Stimulated activated CD4-positive, alpha-beta T cell treated with anti-CD3 and anti-CD28 coated beads, Interleukin-12 subunit alpha, Interleukin-12 subunit beta, amount 100 ng/mL, for 4 hours (primary cell): Measurements from ENCODE around the gene KAZN.
A peak's percentile ranks its signal among the peaks of the same experiment; 100 is the strongest.

Experiments
- DNase-seq: peaks from one replicate; pipeline ENCODE4 v3.0.0-alpha.2; 2020

The KAZN gene

DNA sequence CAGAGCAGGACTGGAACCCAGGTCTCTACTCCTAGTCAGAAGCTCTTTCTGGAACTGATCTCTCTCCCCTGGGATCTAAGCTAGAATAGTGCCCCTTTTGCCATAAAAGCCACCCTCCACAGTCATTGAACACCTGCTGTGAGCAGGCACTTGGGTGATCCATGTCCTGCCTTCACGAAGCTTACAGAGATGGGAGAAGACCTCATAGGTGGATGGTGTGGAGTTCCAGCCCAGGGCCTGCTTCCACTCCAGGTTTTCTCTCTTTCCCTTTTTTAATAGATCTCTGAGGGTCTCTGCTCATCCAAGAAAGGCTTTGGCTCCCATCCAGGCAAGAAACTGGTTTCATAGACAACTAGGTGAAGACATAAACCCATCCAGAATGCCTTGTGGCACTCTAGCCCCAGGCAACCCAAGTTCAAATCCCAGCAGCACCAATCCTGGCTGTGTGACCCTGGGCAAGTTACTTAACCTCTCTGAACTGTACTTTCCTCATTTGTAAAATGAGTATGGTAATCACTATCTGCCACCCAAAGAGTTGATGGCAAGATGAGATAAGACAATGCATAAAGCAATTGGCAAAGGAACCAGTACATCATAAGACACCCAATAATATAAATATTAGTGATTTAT, 508.7 kb downstream of the KAZN start:
- no peak for DNase-seq

GRCh38 chr1:15107911-15108310, 509.4 kb downstream of the KAZN start:
- DNase-seq = no peak

GRCh38 chr1:15110128-15110866, 511.8 kb downstream of the KAZN start:
- DNase-seq = no peak

DNA sequence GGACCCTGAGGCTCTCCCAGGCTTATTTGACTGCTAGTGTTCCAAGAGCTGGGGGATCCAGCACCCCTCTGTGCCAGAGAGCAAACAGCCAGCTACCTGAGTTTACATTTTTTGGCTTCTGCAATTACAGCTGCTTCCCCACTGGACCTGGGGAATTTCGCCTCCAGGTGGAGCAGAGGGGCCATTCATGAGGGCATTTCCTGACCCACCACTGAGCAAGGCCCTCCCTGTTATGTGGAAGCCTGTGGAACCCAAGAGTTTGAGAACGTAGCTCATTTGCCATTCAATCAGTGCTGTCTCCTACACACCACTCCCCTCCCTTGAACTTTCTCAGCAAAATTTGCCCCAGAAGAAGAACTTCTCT, 512.4 kb downstream of the KAZN start:
- no peak for DNase-seq

- no peak for DNase-seq
Measured at GRCh38 chr1:15113146-15113545, 514.7 kb downstream of the KAZN start.

DNA sequence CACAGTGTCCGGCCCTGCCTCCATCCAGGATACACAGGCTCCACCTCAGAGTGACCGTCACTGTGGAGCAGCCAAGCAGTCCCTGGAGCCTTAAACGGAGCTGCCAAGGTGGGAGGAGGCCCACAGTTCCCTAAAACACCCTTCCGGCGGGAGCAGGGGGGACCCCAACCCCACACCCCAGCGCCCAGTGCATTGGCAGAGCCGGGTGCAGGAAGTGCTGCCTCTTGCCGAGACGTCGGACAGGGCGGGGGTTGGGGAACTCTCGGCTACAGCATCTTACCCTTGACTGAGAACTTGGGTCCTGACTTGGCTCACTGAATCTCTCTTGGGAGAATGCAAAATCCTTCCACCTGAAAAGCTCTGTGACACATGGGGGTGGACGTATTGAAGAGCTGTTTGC, 516.4 kb downstream of the KAZN start:
- DNase-seq = no peak

- no peak for DNase-seq
Measured at GRCh38 chr1:15115542-15116330, 517.3 kb downstream of the KAZN start.

DNA sequence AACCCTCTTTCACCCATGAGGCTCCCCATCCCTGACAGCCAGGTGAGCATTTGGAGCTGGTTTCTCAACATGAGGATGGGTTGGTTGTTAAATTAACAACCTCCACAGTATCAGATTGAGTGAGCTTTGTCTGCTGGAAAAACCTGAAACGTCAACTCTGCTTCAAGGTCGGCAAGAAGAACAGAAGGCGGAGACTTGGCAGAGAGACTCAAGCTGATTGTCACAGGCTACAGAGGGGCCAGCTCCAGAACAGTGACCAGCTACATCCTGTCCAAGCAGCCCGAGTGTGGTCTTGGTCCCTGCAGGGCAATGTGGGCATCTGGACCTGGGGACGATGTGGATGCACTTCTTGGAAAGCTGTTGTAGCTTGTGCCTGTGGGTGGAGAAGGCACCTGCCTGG, 518.5 kb downstream of the KAZN start:
- DNase-seq = no peak

DNA sequence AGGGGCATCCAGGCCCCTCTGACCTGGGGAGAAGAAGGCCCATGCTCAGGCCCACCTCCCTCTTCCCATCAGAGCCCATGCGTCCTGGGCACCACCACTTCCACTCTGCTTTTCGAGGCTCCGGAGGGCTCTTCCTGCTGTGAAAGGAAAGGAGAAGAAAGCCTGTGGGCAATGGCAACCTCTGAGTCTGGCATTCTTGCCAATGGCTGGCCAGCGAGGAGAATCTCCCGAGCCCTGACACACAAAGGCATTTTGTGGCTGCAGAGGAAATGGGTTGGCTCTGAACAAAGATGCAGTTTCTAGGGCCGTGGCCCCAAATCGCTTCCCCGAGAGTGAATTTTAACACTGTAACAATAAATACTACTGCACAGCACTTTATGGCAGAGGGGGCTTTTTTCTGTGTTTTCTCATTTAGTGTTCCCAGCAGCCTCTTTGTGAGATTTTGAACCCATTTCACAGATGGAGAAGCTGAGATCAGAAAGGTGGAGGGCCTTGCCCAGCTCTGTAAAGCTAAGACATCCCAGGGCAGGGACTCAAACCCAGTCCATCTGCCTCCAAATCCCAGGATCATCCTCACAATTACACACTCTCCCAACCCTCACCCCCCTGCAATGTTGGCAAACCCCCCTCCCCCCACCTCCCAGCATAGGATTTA, 519.3 kb downstream of the KAZN start:
- DNase-seq = no peak

GRCh38 chr1:15118579-15118978, 520.1 kb downstream of the KAZN start:
- DNase-seq = no peak

- no peak for DNase-seq
Measured at GRCh38 chr1:15120251-15120945, 521.9 kb downstream of the KAZN start.

- DNase-seq = no peak
Measured at GRCh38 chr1:15122331-15122730, 523.8 kb downstream of the KAZN start.

- no peak for DNase-seq
Measured at GRCh38 chr1:15123270-15123669, 524.8 kb downstream of the KAZN start.

DNA sequence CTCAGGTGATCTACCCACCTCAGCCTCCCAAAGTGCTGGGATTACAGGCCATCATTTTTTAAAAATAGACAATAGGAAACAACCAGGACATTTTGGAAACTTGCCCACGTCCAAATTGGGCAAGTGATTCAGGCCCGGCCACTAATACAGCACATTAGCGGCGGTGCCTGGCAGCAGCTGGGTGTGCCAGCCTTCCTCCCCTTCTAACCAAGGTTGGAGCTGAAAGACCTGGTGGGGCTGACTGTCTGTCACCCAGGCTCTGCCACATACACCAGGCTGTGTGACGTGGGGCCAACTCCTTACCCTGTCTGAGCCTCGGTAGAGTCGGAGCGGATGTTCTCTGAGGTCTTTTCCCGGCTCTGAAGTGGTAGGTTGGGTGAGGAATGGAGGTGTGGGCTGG, 525.4 kb downstream of the KAZN start:
- no peak for DNase-seq

- no peak for DNase-seq
Measured at GRCh38 chr1:15124362-15125100, 526.0 kb downstream of the KAZN start.

DNA sequence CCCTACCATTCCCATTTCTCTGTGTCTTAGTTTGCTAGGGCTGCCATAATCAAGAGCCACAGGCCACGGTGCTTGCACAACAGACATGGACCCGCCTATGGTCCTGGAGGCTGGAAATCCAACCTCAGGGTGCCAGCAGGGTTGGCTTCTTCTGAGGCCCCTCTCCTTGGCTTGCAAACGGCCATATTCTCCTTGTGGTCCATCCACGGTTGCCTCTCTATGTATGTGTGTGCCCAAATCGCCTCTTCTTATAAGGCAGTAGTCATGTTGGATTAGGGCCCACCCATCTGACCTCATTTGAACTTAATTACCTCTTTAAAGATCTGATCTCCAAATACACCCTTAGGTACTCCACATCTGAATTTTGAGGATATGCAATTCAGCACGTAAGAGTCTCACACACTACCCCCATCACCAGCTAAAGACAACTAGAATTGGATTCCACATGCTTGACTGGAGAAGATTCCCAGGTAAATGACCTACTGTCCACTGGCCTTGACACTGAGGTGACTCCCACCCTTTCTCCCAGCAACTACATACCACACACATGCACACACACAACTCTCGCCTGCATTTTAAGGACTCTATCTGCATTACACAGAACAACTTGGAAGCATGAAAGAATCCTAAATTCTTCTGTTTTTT, 526.7 kb downstream of the KAZN start:
- no peak for DNase-seq

DNA sequence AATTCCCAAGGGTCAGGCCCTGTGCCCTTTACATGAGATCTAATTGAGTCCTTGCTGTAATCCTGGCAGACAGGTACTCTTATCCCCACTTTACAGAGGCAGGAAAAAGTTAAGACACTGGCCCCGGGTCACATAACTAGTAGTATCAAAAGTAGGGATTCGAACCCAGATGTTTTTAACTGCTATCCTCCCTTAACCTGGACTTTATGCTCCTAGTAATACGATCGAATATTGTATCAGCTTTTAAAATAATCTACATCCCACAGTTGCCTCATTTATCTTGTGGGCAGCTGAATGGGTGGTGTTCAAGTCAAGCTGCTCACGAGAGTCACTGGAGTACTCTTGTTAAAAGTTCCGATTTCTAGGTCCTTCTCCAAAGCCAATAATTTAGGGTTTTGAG, 529.6 kb downstream of the KAZN start:
- no peak for DNase-seq

DNA sequence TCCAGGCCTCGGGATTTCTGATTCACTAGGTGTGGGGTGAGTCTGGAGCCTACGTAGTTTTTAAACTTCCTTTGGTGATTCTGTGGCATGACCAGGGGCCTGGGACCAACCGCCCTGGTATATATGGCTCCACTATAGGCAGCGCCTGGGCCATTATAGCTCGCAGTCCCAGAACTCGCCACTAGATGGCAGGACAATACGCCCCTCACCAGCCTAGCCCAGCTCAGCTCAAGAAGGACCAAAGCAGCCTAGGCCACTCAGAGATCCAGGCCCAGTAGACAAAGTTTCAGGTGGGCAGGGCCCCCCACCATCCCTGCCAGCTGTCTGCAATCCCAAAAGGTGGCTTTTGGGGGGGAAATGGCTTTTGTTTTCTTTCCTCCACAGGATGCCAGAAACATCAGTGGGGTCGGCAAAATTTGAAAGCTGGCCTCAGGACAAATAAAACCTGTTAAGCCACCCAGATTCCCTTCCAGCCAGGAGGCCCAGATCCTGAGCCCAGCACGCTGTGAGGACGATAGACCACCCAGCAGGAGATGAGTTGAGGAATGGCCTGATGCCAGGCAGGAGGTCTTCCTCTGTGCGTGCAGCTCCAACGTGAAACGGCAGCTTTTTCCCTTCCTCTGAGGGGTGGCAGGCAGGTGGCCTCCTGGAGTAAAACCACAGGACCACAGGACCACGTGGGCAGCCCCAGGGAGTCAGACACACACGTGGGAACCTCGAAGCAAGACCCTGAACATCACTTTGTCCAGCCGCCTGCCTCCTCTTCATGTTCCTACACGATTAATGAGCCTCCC, 530.2 kb downstream of the KAZN start:
- DNase-seq = peak; percentile 73

- DNase-seq = no peak
Measured at GRCh38 chr1:15129944-15130343, 531.5 kb downstream of the KAZN start.

DNA sequence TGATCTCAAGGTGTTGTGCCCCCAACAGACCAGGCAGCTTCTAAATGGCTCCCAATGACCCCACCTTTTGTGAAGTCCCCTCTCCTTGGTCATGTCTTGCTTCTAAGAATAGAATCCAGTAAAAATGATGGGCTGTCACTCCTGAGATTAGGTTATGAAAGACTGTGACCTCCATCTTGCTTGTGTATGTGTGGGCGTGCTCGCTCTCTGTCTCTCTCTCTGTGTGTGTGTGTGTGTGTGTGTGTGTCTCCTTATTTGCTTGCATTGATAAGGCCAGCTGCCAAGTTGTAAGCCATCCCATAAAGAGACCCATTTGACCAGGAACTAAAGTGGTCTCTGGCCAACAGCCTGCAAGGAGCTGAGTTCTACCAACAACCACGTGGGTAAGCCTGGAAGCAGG, 532.1 kb downstream of the KAZN start:
- no peak for DNase-seq

- DNase-seq = no peak
Measured at GRCh38 chr1:15132965-15133364, 534.5 kb downstream of the KAZN start.
